HepG2 (cell line): ENCODE data around the gene ERMP1. TPM values are rescaled to one million over a fixed set of nuclear protein-coding genes. Genes with fewer than 3 reads are reported as not detected.
A peak's percentile ranks its signal among the peaks of the same experiment; 100 is the strongest.

Experiments used
- ATAD3A ChIP-seq: sonication (generic); formaldehyde crosslinking; IDR thresholded peaks from 2 replicates; pipeline ENCODE4 v1.4.0; 2020; ENCODE audit warnings: missing genetic modification reagents
- BRF2 ChIP-seq: sonication (generic); formaldehyde crosslinking; IDR thresholded peaks from 2 replicates; pipeline ENCODE4 v1.8.1; 2022; ENCODE audit warnings: mild to moderate bottlenecking, missing genetic modification reagents
- CEBPZ ChIP-seq: IDR thresholded peaks from 2 replicates; pipeline ENCODE4 v1.6.1; 2012; ENCODE audit warnings: low read length, improper control_type of control experiment
- ELF1 ChIP-seq: sonication (generic); formaldehyde crosslinking; IDR thresholded peaks from 2 replicates; pipeline ENCODE4 v1.4.0; 2020; ENCODE audit warnings: missing genetic modification reagents
- FLYWCH1 ChIP-seq: sonication (generic); formaldehyde crosslinking; IDR thresholded peaks from 2 replicates; pipeline ENCODE4 v1.8.1; 2023; ENCODE audit warnings: mild to moderate bottlenecking, missing genetic modification reagents
- FOXA1 ChIP-seq, 2 experiments: fragments of 450-650 bp in 1 of 2; sonication (generic) in 1 of 2; formaldehyde crosslinking in 1 of 2; IDR thresholded peaks; 2 replicates each; pipeline versions ENCODE4 v1.4.0 to v1.6.1; 2016 to 2020; ENCODE audit warnings: missing genetic modification reagents in 1 of 2
- GPN1 ChIP-seq: sonication (generic); formaldehyde crosslinking; IDR thresholded peaks from 2 replicates; pipeline ENCODE4 v1.5.1; 2020; ENCODE audit warnings: missing genetic modification reagents, borderline replicate concordance
- GTF2F1 ChIP-seq: fragments of 150-350 bp; IDR thresholded peaks from 2 replicates; pipeline ENCODE4 v1.6.1; 2014; ENCODE audit warnings: low read length
- KLF13 ChIP-seq: sonication (generic); formaldehyde crosslinking; IDR thresholded peaks from 2 replicates; pipeline ENCODE4 v1.4.0; 2020; ENCODE audit warnings: mild to moderate bottlenecking, missing genetic modification reagents
- MAFF ChIP-seq: IDR thresholded peaks from 2 replicates; pipeline ENCODE4 v1.6.1; 2011; ENCODE audit warnings: low read depth, low read length, improper control_type of control experiment
- MYC ChIP-seq: sonication (generic); formaldehyde crosslinking; IDR thresholded peaks from 2 replicates; pipeline ENCODE4 v1.9.0; 2021; ENCODE audit warnings: missing genetic modification reagents, borderline replicate concordance
- NFIC ChIP-seq: IDR thresholded peaks from 2 replicates; pipeline ENCODE4 v1.6.1; 2012; ENCODE audit warnings: mild to moderate bottlenecking, low read length, inconsistent platforms
- PAF1 ChIP-seq: IDR thresholded peaks from 2 replicates; pipeline ENCODE4 v1.6.1; 2016; ENCODE audit warnings: missing genetic modification reagents, missing compliant biosample characterization
- PBX2 ChIP-seq: IDR thresholded peaks from 2 replicates; pipeline ENCODE4 v1.6.1; 2016; ENCODE audit warnings: control low read depth
- REL ChIP-seq: sonication (generic); formaldehyde crosslinking; conservative IDR thresholded peaks from 2 replicates; pipeline ENCODE4 v1.8.0; 2022; ENCODE audit warnings: mild to moderate bottlenecking, missing genetic modification reagents, moderate library complexity
- SALL1 ChIP-seq: sonication (generic); formaldehyde crosslinking; IDR thresholded peaks from 2 replicates; pipeline ENCODE4 v1.8.0; 2022; ENCODE audit warnings: mild to moderate bottlenecking, missing genetic modification reagents
- SMAD9 ChIP-seq: sonication (generic); formaldehyde crosslinking; IDR thresholded peaks from 2 replicates; pipeline ENCODE4 v1.5.1; 2020; ENCODE audit warnings: mild to moderate bottlenecking, missing genetic modification reagents
- TCF7L2 ChIP-seq: IDR thresholded peaks from 2 replicates; pipeline ENCODE4 v1.6.1; 2011; ENCODE audit warnings: mild to moderate bottlenecking, low read depth, low read length, moderate library complexity
- TEAD2 ChIP-seq: sonication (generic); formaldehyde crosslinking; IDR thresholded peaks from 2 replicates; pipeline ENCODE4 v1.9.0; 2021; ENCODE audit warnings: missing genetic modification reagents
- ZBTB3 ChIP-seq: sonication (generic); formaldehyde crosslinking; IDR thresholded peaks from 2 replicates; pipeline ENCODE4 v1.4.0; 2020; ENCODE audit warnings: low read depth, mild to moderate bottlenecking, moderate library complexity, missing genetic modification reagents, borderline replicate concordance
- ZKSCAN1 ChIP-seq: fragments of 150-350 bp; IDR thresholded peaks from 2 replicates; pipeline ENCODE4 v1.6.1; 2014; ENCODE audit warnings: low read length
- ZNF292 ChIP-seq: sonication (generic); formaldehyde crosslinking; IDR thresholded peaks from 2 replicates; pipeline ENCODE4 v1.8.1; 2022; ENCODE audit warnings: mild to moderate bottlenecking, low read depth, missing genetic modification reagents, borderline replicate concordance
- ZNF563 ChIP-seq: sonication (generic); formaldehyde crosslinking; IDR thresholded peaks from 2 replicates; pipeline ENCODE4 v1.8.0; 2022; ENCODE audit warnings: mild to moderate bottlenecking, moderate library complexity, missing genetic modification reagents
- ZNF616 ChIP-seq: sonication (generic); formaldehyde crosslinking; IDR thresholded peaks from 2 replicates; pipeline ENCODE4 v1.5.0; 2020; ENCODE audit warnings: low read depth, mild to moderate bottlenecking, missing genetic modification reagents
- ZNF800 ChIP-seq: sonication (generic); formaldehyde crosslinking; IDR thresholded peaks from 2 replicates; pipeline ENCODE4 v1.4.0; 2020; ENCODE audit warnings: missing genetic modification reagents
- ZSCAN9 ChIP-seq: IDR thresholded peaks from 2 replicates; pipeline ENCODE4 v1.6.1; 2016; ENCODE audit warnings: borderline replicate concordance
- polyA plus RNA-seq, 8 experiments: library from polyadenylated mRNA; depleted of rRNA in 3 of 8; stranded (reverse) in 7 of 8; unstranded in 1 of 8; fragments of >200 nt; fragmentation: Illumina TruSeq in 4 of 8; extraction: Trizol in 4 of 8; gene quantifications; 2 replicates each; pipeline versions ENCODE4 v1.2.1 to v1.2.3, GENCODE V29; 2011 to 2016; ENCODE audit warnings: low read depth in 4 of 8, missing spikeins in 1 of 8, mixed read lengths in 1 of 8; ENCODE audit not compliant: insufficient read depth in 1 of 8
- total RNA-seq, 5 experiments: library from RNA; depleted of rRNA; stranded (reverse); fragments of >200 nt; fragmentation: Illumina TruSeq; extraction: Trizol; gene quantifications; 2 replicates each; pipeline ENCODE4 v1.2.3, GENCODE V29; 2016; ENCODE audit warnings: low read depth in 1 of 5

Gene ERMP1
- total and polyA plus RNA-seq, 2 of the 13 experiments (the other 11 are each of a cell fraction or from before 2014, with no cell fraction given): 40.9 to 65.4 TPM

- TF ChIP-seq ZNF800 (no peak), SMAD9 (CRISPR knock-in tag) (no peak), ELF1 (no peak), REL (CRISPR knock-in tag) (no peak), GTF2F1 (no peak), TEAD2 (CRISPR knock-in tag) (no peak), ZNF292 (CRISPR knock-in tag) (0 out of 2 replicates have a peak, but pooled peaks have one; percentile 4), BRF2 (no peak), ZNF563 (CRISPR knock-in tag) (no peak), NFIC (no peak), FLYWCH1 (CRISPR knock-in tag) (no peak), ZKSCAN1 (no peak), CEBPZ (no peak), MYC (no peak), PBX2 (CRISPR knock-in tag) (no peak), GPN1 (CRISPR knock-in tag) (no peak), KLF13 (CRISPR knock-in tag) (no peak), SALL1 (CRISPR knock-in tag) (0 out of 2 replicates have a peak, but pooled peaks have one; percentile 9), ZSCAN9 (CRISPR knock-in tag) (no peak), PAF1 (CRISPR knock-in tag) (no peak), TCF7L2 (no peak), FOXA1 (IDR thresholded peaks at IDR 0.05) (no peak), FOXA1 (CRISPR knock-in tag; IDR thresholded peaks at IDR 0.05) (no peak), MAFF (no peak), ATAD3A (no peak), ZBTB3 (CRISPR knock-in tag) (no peak), ZNF616 (CRISPR knock-in tag) (0 out of 2 replicates have a peak, but pooled peaks have one; percentile 41)
These were observed 6.6 kb upstream of the ERMP1 start (continued) for GRCh38 chr9:5839572-5839902.
